Kidney tubule cell (primary cell): ENCODE data around the gene TMEM164.
A peak's percentile ranks its signal among the peaks of the same experiment; 100 is the strongest.
"Not testable (repeated sequence)": the region's sequence is repeated elsewhere in the genome, so short reads cannot be mapped to it uniquely, and the experiment has no call there.

Source experiments
- DNase-seq: peaks from one replicate; pipeline ENCODE4 v3.0.0-alpha.2; 2018; ENCODE audit warnings: low spot score

The TMEM164 gene

GRCh38 chrX:110002300-110003166, at the start of gene TMEM164:
TSS of gene TMEM164 (plus strand) at chrX:110003114. CDS start at chrX:110003775, 661 bp downstream.
- peak; percentile 78 for DNase-seq

- DNase-seq: no peak
Observed at GRCh38 chrX:109954333-109954732, 48.6 kb upstream of the TMEM164 start.

- no peak for DNase-seq
Observed at GRCh38 chrX:109954955-109955354, 48.0 kb upstream of the TMEM164 start.

GRCh38 chrX:109958266-109958665, 44.6 kb upstream of the TMEM164 start:
- DNase-seq: no peak

- no peak for DNase-seq
Observed at GRCh38 chrX:109959356-109959871, 43.5 kb upstream of the TMEM164 start.

- no peak for DNase-seq
Observed at GRCh38 chrX:109964390-109964789, 38.5 kb upstream of the TMEM164 start.

GRCh38 chrX:109966246-109966645, 36.7 kb upstream of the TMEM164 start:
- DNase-seq: no peak

- no peak for DNase-seq
Observed at GRCh38 chrX:109967156-109967555, 35.8 kb upstream of the TMEM164 start.

GRCh38 chrX:109970841-109971240, 32.1 kb upstream of the TMEM164 start:
- DNase-seq: not testable (repeated sequence)

GRCh38 chrX:109974906-109975655, 27.8 kb upstream of the TMEM164 start:
- peak; percentile 29 for DNase-seq

GRCh38 chrX:109985210-109985609, 17.7 kb upstream of the TMEM164 start:
- DNase-seq: not testable (repeated sequence)

GRCh38 chrX:109987884-109988283, 15.0 kb upstream of the TMEM164 start:
- no peak for DNase-seq

- no peak for DNase-seq
Observed at GRCh38 chrX:109990582-109991276, 12.2 kb upstream of the TMEM164 start.

GRCh38 chrX:109992203-109992602, 10.7 kb upstream of the TMEM164 start:
- no peak for DNase-seq

- DNase-seq: no peak
Observed at GRCh38 chrX:109995155-109995554, 7.8 kb upstream of the TMEM164 start.

- no peak for DNase-seq
Observed at GRCh38 chrX:109997786-109998452, 5.0 kb upstream of the TMEM164 start.

GRCh38 chrX:110000000-110000399, 2.9 kb upstream of the TMEM164 start:
- no peak for DNase-seq

GRCh38 chrX:110000847-110001713, 1.8 kb upstream of the TMEM164 start:
- no peak for DNase-seq

GRCh38 chrX:110001740-110002299, 1.1 kb upstream of the TMEM164 start:
- no peak for DNase-seq
